MM.1S (cell line): ENCODE data around the gene ZNF684.

ENCODE experiments used
- DNase-seq: peaks from one replicate; pipeline ENCODE4 v3.0.0-alpha.2; 2015
- H2AFZ ChIP-seq: fragments of 300-600 bp; sonication (generic); 2 replicates; pipeline ENCODE4 v1.6.0; 2016; ENCODE audit warnings: antibody characterized with exemption, low read length
- H3F3A ChIP-seq: fragments of 300-600 bp; sonication (generic); 2 replicates; pipeline ENCODE4 v1.6.1; 2016; ENCODE audit warnings: mild to moderate bottlenecking, antibody characterized with exemption, low read length, moderate library complexity, mixed read lengths; ENCODE audit not compliant: insufficient read depth
- H3K27ac ChIP-seq: fragments of 300-600 bp; sonication (generic); 2 replicates; pipeline ENCODE4 v1.5.1; 2016; ENCODE audit warnings: mild to moderate bottlenecking, low read length
- H3K27me3 ChIP-seq: fragments of 300-600 bp; sonication (generic); replicated peaks from 2 replicates; pipeline ENCODE4 v1.6.0; 2016; ENCODE audit warnings: low read length; ENCODE audit not compliant: insufficient read depth
- H3K36me3 ChIP-seq: fragments of 300-600 bp; sonication (generic); replicated peaks from 2 replicates; pipeline ENCODE4 v1.6.1; 2016; ENCODE audit warnings: mild to moderate bottlenecking, low read length, mixed read lengths; ENCODE audit not compliant: insufficient read depth
- H3K4me1 ChIP-seq: fragments of 300-600 bp; sonication (generic); 2 replicates; pipeline ENCODE4 v1.6.1; 2016; ENCODE audit warnings: low read length, mixed read lengths
- H3K4me2 ChIP-seq: fragments of 300-600 bp; sonication (generic); 2 replicates; pipeline ENCODE4 v1.6.0; 2016; ENCODE audit warnings: low read depth, low read length
- H3K4me3 ChIP-seq: fragments of 300-600 bp; sonication (generic); 2 replicates; pipeline ENCODE4 v1.5.1; 2016; ENCODE audit warnings: low read length, mixed read lengths
- H3K79me2 ChIP-seq: fragments of 300-600 bp; sonication (generic); 2 replicates; pipeline ENCODE4 v1.6.1; 2016; ENCODE audit warnings: mixed run types, low read length, mixed read lengths
- H3K9ac ChIP-seq: fragments of 300-600 bp; sonication (generic); 2 replicates; pipeline ENCODE4 v1.6.1; 2016; ENCODE audit warnings: low read length, mixed read lengths
- H3K9me2 ChIP-seq: fragments of 300-600 bp; sonication (generic); replicated peaks from 2 replicates; pipeline ENCODE4 v1.6.1; 2016; ENCODE audit warnings: mild to moderate bottlenecking, low read length, mixed read lengths; ENCODE audit not compliant: insufficient read depth
- H3K9me3 ChIP-seq: fragments of 300-600 bp; sonication (generic); replicated peaks from 2 replicates; pipeline ENCODE4 v1.6.1; 2016; ENCODE audit warnings: mild to moderate bottlenecking, low read length, mixed read lengths; ENCODE audit not compliant: insufficient read depth
- H4K20me1 ChIP-seq: fragments of 300-600 bp; sonication (generic); 2 replicates; pipeline ENCODE4 v1.6.1; 2016; ENCODE audit warnings: mild to moderate bottlenecking, low read length, moderate library complexity, mixed read lengths; ENCODE audit not compliant: insufficient read depth
- EZH2 ChIP-seq: fragments of 300-600 bp; sonication (generic); optimal IDR thresholded peaks from 2 replicates; pipeline ENCODE3; 2017; ENCODE audit warnings: low read depth, mild to moderate bottlenecking, antibody characterized with exemption, low read length, mixed read lengths
- EZH2phosphoT487 ChIP-seq: fragments of 300-600 bp; sonication (generic); IDR thresholded peaks from 2 replicates; pipeline ENCODE4 v1.6.1; 2018; ENCODE audit warnings: antibody characterized with exemption, low read length
- TF ChIP-seq, protein P1 (sequence below): fragments of 300-600 bp; sonication (generic); IDR thresholded peaks from 2 replicates; pipeline ENCODE4 v1.5.1; 2016; ENCODE audit warnings: antibody characterized with exemption, low read length, mixed read lengths

ZNF684 gene

DNA sequence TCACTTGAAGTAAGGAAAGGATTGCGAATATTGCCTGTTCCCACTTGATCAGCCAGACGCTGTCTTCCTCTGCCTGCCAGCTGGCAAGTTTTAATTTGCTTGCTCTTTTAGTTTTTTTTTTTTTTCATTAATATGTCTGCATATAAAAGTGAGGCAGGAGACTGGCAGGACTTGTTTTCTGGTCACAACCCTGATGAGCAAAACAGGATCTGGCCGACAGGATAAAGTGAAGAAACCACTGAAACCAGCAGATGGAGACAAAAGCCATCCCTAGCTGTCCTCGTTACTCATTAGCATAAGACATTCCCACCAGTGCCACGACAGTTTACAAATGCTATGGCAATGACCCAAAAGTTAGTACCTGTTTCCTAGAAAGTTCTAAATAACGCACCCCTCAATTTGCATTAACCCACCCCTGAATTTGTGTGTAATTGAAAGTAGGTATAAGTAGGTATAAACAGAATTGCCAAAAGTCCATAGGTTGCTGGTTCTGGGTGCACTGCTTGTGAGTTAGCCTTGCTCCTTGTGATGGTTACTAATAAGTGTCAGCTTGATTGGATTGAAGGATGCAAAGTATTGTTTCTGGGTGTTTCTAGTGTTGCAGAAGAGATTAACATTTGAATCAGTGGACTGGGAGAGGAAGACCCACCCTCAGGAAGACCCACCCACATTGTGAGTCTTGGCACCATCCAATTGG lies 60.8 kb downstream of the ZNF684 start:
- Histone ChIP-seq H3K4me1 (no peaks in the 10 kb centered on the region), H2AFZ (no peak overlapping the region), H3K4me2 (0 out of 2 replicates have a peak overlapping the region, but pooled peaks have one; percentile 12), H3K9me3 (no peaks in the 10 kb centered on the region), H3K9me2 (no peaks in the 10 kb centered on the region), H3K27ac (no peak overlapping the region), H3K4me3 (no peak overlapping the region), H4K20me1 (no peaks in the 10 kb centered on the region), H3F3A (no peaks in the 10 kb centered on the region), H3K79me2 (no peaks in the 10 kb centered on the region), H3K27me3 (no peaks in the 10 kb centered on the region), H3K9ac (no peak overlapping the region), H3K36me3 (no peaks in the 10 kb centered on the region)
- DNase-seq: peak; percentile 68
- no peak for TF ChIP-seq EZH2
- TF ChIP-seq, protein P1, sequence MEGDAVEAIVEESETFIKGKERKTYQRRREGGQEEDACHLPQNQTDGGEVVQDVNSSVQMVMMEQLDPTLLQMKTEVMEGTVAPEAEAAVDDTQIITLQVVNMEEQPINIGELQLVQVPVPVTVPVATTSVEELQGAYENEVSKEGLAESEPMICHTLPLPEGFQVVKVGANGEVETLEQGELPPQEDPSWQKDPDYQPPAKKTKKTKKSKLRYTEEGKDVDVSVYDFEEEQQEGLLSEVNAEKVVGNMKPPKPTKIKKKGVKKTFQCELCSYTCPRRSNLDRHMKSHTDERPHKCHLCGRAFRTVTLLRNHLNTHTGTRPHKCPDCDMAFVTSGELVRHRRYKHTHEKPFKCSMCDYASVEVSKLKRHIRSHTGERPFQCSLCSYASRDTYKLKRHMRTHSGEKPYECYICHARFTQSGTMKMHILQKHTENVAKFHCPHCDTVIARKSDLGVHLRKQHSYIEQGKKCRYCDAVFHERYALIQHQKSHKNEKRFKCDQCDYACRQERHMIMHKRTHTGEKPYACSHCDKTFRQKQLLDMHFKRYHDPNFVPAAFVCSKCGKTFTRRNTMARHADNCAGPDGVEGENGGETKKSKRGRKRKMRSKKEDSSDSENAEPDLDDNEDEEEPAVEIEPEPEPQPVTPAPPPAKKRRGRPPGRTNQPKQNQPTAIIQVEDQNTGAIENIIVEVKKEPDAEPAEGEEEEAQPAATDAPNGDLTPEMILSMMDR: peak; percentile 71
- TF ChIP-seq EZH2phosphoT487: no peak

GRCh38 chr1:40593449-40594186 lies 62.2 kb downstream of the ZNF684 start:
- Histone ChIP-seq H3K27ac (no peak overlapping the region), H3K9me3 (no peaks in the 10 kb centered on the region), H3F3A (no peaks in the 10 kb centered on the region), H3K4me2 (no peak overlapping the region), H3K4me3 (no peak overlapping the region), H3K9me2 (no peaks in the 10 kb centered on the region), H2AFZ (no peak overlapping the region), H3K4me1 (no peaks in the 10 kb centered on the region), H3K79me2 (no peaks in the 10 kb centered on the region), H4K20me1 (no peaks in the 10 kb centered on the region), H3K27me3 (no peaks in the 10 kb centered on the region), H3K36me3 (no peaks in the 10 kb centered on the region), H3K9ac (no peak overlapping the region)
- DNase-seq: no peak
- TF ChIP-seq, protein P1: no peak
- TF ChIP-seq EZH2 (no peak), EZH2phosphoT487 (no peak)

- Histone ChIP-seq H3F3A (no peaks in the 10 kb centered on the region), H3K9me2 (no peaks in the 10 kb centered on the region), H3K36me3 (no peaks in the 10 kb centered on the region), H3K9me3 (no peaks in the 10 kb centered on the region), H4K20me1 (no peaks in the 10 kb centered on the region), H3K79me2 (no peaks in the 10 kb centered on the region), H3K4me1 (no peaks in the 10 kb centered on the region), H3K9ac (no peak overlapping the region), H3K27me3 (no peaks in the 10 kb centered on the region), H3K27ac (no peak overlapping the region), H3K4me3 (no peak overlapping the region), H2AFZ (no peak overlapping the region), H3K4me2 (no peak overlapping the region)
- no peak for DNase-seq
- no peak for TF ChIP-seq EZH2
- TF ChIP-seq EZH2phosphoT487: no peak
- TF ChIP-seq, protein P1: no peak
Observed at GRCh38 chr1:40594187-40594531, 62.7 kb downstream of the ZNF684 start.
